GF-D8 (cell line): ENCODE results near the gene IGFN1.

ENCODE experiments used
- DNase-seq: peaks from one replicate; lab custom pipeline; 2025; lab: John Stamatoyannopoulos, UW

Gene IGFN1

DNA sequence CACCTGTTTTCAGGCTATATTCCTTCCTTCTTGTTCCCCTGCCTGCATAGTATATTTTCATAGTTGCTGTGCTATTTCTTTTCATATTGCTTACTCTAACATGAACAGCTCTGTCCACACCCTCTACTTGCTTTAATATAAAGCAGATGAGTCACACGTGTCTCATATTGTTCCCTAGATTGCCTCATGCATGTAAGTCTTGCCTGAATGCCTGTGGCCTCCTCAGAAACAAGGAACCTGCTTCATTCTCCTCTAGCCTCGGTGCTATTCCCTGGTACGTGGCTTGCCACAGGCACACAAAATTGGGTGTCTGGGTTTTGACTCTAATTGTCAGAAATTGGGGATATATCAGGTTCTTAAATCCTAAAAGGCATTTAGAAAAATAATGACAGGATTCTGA lies 76.2 kb downstream of the IGFN1 start:
- DNase-seq, result no peak

DNA sequence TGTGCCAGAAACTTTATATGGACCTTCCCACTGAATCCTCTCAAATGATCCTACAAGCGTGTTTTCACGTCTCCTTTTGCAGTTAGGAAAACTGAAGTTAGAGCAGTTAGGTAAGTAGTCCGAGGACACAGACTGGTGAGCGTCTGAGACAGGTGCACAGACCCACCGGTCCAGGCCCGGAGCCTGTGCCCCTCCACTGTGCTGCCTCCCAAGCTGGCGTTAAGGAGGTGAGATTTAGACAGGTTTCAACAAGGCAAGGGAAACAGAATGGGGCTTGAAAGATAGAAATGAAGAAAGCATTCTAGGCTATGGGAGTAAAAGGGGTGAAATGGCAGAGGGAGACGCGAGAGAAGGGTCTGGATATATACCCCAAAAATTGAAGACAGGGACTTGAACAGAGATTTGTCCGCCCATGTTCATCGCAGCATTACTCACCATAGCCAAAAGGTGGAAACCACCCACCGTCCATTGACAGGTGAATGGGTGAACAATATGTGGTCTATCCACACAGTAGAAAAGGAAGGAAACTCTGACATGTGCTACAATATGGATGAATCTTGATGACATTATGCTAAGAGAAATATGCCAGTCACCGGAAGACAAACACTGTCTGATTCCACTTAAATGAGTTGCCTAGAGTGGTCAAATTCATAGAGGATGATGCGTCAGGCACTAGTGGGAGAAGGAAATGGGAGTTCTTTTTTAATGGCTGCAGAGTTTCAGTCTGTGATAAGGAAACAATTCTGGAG lies 77.0 kb downstream of the IGFN1 start:
- no peak for DNase-seq

DNA sequence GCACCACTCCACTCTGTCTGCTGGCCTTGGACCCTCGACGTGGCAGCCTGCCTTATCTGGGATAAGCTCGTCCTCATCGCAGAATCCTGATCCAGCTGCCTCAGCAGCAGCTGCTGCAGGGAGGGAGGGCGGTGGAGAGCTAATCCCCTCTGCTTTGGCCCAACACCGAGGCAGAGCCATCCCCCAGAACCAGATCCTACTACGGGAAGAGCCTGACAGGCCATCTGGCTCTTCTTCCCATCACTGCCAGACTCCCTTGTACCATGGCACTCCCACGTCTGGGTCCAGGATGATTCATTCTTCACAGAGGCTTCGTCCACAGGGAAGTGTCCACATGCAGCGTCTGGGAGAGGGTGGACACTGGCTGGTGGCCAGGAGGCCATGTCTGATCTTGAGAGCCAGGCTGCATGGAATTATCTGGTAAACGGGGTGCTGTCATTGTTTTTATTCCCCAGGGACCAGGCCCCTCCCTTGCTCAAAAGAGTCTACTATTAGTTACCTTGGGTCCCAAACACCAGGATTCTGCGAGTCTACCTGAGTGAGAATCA lies 78.1 kb downstream of the IGFN1 start:
- DNase-seq, result no peak

DNA sequence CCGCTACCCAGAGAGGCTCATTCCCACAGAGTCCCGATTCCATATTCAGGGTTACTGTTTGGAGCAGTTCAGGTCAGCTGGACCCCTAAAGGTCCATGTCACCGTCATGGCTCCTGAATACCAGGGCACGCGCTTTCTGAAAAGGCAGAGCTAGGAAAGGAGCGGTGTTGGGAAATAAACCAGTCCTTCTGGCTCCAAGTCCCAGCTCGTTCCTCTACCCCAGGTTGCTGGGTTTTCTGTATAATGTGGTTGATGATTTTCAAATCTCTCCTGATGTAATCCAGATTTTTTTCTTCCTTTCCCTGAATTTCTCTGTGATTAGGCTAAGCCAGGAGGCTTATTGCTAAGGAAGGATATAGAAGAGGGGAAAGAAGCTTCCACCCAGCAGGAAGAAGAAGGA lies 78.7 kb downstream of the IGFN1 start:
- no peak for DNase-seq

DNA sequence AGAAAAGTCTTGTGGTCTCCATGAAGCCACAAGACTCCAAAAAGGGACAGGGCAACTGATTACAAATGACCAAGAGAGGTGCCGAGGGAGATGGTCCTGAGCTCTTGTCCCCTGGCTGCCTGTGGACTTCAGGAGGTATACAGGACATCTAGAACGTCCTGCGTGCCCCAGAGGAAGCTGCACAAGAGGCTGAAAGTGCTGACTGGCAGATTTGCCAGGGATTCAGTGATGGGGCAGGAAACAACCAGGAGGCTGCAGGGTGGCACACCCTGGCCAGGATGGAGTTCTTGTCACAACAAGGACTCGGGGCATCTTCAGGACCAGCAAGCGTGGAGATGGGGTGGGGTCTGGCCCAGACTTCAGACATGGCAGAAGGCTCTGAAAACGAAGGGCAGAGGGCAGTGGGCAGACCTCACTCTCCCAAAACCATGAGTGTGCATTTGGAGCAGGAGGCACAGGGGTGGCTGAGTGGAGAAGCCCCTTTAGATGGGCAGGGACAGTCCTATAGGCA lies 79.3 kb downstream of the IGFN1 start:
- no peak for DNase-seq

DNA sequence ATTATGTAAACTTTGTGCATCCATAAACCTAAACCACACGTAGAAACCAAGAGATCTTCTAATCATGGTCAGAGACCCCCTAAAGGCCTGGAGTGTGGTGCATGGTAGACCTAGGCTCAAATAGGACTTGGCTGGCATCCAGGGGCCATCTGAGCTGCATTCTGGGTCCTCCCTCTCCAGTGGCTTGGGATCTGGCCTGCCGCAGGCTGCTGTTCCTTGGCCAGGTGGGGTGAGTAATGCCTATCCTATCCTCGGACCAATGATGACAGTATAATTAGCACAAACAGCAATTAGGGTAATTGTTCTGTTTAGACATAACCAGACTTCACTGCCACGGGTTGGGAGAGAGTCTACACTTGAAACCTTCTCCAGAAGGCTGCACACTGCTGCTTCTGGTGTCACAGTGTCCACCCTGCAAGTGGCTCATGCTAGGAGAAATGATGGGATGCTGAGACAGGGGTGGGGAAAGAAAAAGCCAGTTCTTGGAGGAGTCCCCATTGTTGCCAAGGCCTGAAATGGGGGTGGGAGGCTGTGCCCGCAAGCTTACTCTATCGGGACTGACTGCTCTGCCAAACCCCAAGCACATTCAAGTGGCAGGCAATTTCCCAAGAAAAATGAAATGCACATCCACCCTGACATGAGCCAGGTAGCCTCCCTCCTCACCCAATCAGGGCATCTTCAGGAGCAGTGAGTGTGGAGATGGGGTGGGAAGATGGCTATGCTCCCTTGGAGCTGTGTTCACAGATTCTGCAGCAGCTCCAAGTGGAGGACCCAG lies 80.2 kb downstream of the IGFN1 start:
- DNase-seq, result no peak

DNA sequence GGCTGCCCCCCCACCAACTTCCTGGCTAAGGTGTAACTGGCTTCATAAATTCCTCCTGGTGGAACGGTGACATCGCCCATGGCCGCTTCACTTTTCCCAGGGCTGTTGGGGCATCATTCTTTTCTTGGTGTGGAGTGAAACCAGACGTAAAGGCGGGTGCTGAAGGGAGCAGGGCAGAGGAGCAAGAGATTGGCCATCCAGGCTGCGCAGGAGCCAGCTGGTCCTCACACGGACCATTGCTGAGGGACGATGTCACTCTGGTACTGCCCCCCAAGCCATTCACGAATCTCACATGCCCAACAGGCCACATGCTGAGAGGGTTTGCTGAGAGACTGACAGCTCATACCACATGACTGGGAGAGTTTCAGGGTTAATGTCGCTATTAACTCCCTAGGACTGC lies 82.2 kb downstream of the IGFN1 start:
- no peak for DNase-seq

DNA sequence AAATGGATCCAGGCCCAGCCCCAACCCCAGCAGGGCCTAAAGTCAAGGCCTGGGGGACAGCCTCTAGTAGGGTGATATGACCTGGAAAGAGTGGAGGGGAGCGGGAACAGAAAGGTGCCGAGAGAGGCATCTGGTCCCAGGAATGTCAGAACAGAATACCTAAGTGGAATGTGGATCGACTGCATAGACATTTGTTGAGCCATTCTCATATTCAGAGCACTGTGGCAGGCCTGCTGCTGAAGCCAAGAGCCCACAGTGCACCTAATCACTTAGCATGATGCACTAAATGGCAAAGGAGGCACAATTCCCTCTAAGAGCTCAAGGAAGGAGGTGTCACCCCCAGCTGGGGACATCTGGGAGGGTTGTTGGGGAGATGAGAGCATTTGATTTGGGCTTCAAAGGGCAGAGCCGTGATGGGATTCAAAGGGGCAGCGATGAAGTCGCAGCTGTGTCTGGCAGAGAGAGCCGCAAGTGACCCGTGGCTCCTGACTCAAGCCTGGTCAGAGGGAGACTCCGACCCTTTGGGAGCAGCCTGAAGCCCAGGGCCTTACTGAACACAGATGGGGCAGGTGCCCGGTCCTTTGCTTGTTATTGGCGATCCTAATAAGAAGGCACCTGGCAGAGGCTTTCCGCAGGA lies 84.1 kb downstream of the IGFN1 start:
- no peak for DNase-seq

DNA sequence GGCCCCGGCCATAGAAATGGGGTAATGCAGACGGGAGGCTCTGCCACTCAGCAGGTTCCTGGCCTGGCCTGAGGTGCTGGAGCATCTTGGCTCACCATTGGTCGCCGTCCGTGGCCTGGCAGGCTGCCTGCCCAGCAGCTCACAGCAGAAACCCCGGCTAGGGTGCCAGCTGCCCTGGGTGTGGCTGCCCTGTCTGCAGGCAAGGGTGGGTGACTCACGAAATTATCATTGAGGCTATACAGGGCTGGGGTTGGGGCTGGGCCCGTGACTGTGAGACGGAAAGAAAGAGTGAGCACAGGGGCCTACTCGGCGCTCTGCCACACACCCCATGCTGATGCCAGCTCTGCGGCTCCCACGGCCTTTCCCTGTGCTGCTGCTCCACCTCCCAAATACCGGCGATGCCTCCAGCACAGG lies 84.6 kb downstream of the IGFN1 start:
- DNase-seq, result no peak

DNA sequence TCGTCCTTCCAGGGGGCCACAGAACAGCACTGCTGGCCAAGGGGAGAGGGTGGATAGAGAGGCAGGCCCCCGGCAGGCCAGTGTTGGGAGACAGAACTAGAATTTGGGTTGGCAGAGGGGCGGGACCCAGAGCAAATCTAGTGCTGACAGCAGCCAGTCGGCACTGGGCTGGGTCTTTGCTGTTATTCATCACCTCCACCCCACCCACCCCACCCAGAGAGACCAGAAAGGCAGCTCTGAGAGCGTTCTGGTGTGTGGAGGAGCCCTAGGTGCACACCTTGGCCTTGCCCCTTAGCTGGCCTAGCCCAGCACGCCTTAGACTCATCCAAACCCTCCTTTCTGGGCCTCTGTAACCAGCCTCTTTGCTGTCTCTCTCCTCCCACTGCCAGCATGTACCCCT lies 86.3 kb downstream of the IGFN1 start:
- DNase-seq, result no peak

DNA sequence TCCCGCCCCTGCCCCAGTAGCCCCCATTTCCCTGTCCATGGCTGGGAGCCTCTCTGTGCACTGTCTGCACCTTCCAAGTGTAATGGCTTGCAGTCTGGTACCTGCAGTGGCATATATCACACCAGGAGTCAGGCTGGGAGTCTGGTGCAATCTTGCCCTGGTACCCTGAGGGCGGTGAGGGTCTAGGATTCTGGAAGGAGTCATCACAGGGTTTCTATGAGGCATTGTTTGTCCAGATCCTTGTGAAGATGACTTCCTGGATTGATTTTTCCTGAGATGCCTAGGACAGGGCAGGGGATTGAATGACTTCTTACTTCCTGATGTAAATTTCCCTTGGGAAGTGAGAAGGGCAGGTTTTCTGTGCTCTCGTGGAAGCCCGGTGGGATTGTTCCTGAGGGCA lies 86.8 kb downstream of the IGFN1 start:
- DNase-seq, result no peak
